Activated naive CD8-positive, alpha-beta T cell (primary cell): ENCODE results near the gene PDCD1LG2.

Experiments used
- H3K27ac Mint-ChIP-seq: one replicate; pipeline ENCODE4 v1.8.0; 2021; ENCODE audit warnings: mixed read lengths
- H3K27me3 Mint-ChIP-seq: one replicate; pipeline ENCODE4 v1.8.0; 2021; ENCODE audit warnings: mixed read lengths
- H3K36me3 Mint-ChIP-seq: one replicate; pipeline ENCODE4 v1.8.0; 2021; ENCODE audit warnings: mixed read lengths
- H3K4me1 Mint-ChIP-seq: one replicate; pipeline ENCODE4 v1.8.0; 2021; ENCODE audit warnings: low read depth, mixed read lengths
- H3K4me3 Mint-ChIP-seq: one replicate; pipeline ENCODE4 v1.8.0; 2021; ENCODE audit warnings: mild to moderate bottlenecking, mixed read lengths
- H3K9me3 Mint-ChIP-seq: one replicate; pipeline ENCODE4 v1.8.0; 2021; ENCODE audit warnings: low read depth, mixed read lengths

Gene PDCD1LG2

DNA sequence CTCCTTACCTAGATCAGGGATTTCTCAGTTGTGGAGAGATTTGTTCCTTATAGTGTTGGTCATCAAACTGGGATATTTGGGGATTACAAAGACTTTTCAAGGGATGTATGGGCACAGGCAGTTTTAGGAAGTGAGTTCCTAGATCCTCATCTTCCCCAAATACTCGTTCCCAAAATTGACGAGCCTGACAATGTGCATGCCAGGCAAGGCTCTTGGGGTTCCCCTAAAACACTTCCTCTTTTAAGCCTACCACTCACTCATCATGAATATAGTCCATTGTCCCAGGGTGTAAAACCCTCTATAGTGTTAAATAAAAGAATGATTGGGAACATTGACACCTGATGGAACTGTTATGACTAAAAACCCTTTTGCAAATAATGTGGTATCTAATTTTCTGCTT is 26.4 kb downstream of the PDCD1LG2 start:
- Mint-ChIP-seq H3K9me3 (no peaks in the 10 kb centered on the region), H3K4me1 (peaks cover 15% of the 10 kb centered on the region), H3K27ac (no peak overlapping the region), H3K4me3 (no peak overlapping the region), H3K36me3 (no peaks in the 10 kb centered on the region), H3K27me3 (no peaks in the 10 kb centered on the region)

DNA sequence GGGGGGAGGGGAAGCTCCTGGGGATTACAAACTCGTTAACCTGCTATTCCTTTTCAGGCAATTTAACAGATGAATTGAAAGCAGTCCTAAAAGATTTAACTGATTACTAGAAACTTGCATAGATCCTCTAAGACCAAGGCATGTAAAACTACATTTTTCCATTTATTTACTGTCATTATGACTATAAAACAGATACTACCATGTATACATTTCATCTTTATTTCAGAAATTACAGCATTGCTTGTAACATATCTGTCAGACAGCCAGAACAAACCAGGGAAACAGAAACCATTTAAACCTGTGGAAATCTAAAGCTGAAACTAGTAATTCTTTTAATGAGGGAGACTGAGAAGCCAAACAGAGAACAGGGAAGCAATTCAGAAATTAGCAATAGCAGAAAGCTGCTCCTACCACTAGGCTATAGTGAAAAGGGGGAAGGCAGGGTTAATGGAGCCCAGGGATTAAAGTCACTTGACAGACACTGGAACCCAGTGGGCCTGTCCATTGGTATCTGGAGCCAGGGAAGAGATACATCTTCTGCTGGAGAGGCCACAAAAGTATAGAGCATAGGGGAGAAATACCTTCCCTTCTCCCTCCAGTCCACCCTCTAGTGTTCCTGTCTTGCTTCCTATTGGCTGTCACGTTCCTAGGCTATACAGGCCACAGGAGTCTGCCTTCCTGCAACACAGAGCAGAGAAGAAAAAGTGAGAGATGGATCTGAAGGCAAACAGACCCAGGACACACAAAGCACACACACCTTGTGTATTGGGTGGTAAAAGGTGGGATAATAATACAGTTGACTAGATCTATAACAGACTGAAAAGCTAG is 33.8 kb downstream of the PDCD1LG2 start:
- Mint-ChIP-seq H3K4me1 (no peaks in the 10 kb centered on the region), H3K4me3 (no peak overlapping the region), H3K36me3 (no peaks in the 10 kb centered on the region), H3K27ac (no peak overlapping the region), H3K9me3 (no peaks in the 10 kb centered on the region), H3K27me3 (no peaks in the 10 kb centered on the region)

- Mint-ChIP-seq H3K4me3 (no peak overlapping the region), H3K27ac (no peak overlapping the region), H3K36me3 (no peaks in the 10 kb centered on the region), H3K4me1 (no peaks in the 10 kb centered on the region), H3K9me3 (no peaks in the 10 kb centered on the region), H3K27me3 (no peaks in the 10 kb centered on the region)
Observed at GRCh38 chr9:5549658-5550650, 39.6 kb downstream of the PDCD1LG2 start.

GRCh38 chr9:5551368-5552150 is 41.2 kb downstream of the PDCD1LG2 start:
- H3K27ac Mint-ChIP-seq, result no peak overlapping the region
- H3K9me3 Mint-ChIP-seq, result no peaks in the 10 kb centered on the region
- H3K36me3 Mint-ChIP-seq, result peaks cover 2% of the 10 kb centered on the region
- no peaks in the 10 kb centered on the region for H3K27me3 Mint-ChIP-seq
- no peak overlapping the region for H3K4me3 Mint-ChIP-seq
- peaks cover under 1% of the 10 kb centered on the region for H3K4me1 Mint-ChIP-seq

GRCh38 chr9:5552301-5552700 is 42.0 kb downstream of the PDCD1LG2 start:
- Mint-ChIP-seq H3K27me3 (no peaks in the 10 kb centered on the region), H3K4me3 (no peak overlapping the region), H3K4me1 (peaks cover 8% of the 10 kb centered on the region), H3K9me3 (no peaks in the 10 kb centered on the region), H3K27ac (no peak overlapping the region), H3K36me3 (peaks cover 4% of the 10 kb centered on the region)

GRCh38 chr9:5553211-5553610 is 42.9 kb downstream of the PDCD1LG2 start:
- Mint-ChIP-seq H3K36me3 (peaks cover 4% of the 10 kb centered on the region), H3K27me3 (no peaks in the 10 kb centered on the region), H3K9me3 (no peaks in the 10 kb centered on the region), H3K4me3 (no peak overlapping the region), H3K4me1 (peaks cover 17% of the 10 kb centered on the region), H3K27ac (no peak overlapping the region)

DNA sequence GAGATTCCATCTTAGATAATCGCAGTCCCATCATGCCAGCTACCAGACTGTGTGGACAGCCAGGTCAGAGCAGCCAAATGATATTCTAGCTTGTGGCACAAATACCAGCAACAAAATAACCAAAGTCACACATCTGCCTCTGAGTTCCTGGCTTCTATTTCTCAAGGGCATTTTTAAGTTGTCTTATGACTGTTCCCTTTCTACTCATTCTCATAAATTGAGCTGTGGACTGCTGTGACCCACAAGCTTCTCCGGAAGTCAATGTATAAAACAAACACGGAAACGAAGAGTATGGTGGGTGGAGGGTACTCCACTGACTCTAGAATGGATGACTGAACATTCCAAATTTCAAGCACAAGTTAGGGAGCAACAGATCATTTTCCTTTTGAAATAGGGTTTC is 43.9 kb downstream of the PDCD1LG2 start:
- Mint-ChIP-seq H3K4me1 (peaks cover 28% of the 10 kb centered on the region), H3K27me3 (no peaks in the 10 kb centered on the region), H3K36me3 (peaks cover 4% of the 10 kb centered on the region), H3K9me3 (no peaks in the 10 kb centered on the region), H3K27ac (no peak overlapping the region), H3K4me3 (no peak overlapping the region)

DNA sequence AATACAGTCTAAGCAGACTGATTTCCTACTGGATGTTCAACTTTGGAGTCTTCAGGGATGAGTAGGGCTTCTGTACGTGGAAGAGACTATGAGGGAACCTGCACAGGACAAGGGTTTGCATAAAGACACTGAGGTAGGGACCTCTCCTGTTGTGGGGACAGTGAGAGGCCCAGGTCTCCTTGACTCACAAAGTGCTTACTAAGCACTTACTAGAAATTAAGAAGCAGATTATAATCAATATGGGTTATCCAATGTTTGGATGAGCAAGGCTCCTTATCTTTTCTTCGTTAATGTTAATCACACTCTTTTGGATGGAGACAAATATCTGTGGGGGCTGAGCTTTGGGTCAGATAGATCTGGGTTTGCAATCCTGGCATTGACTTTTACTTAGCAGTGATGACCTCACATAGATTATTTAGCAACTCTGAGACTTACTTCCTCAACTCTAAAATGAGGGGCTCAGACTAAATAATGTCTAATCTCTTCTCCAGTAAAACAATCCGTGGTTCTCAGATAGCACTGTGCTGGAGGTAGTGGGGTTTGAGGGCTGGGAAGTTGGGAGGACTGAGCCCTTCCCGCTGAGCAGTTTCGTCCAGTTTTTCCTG is 45.9 kb downstream of the PDCD1LG2 start:
- Mint-ChIP-seq H3K27me3 (no peaks in the 10 kb centered on the region), H3K36me3 (peaks cover 4% of the 10 kb centered on the region), H3K27ac (no peak overlapping the region), H3K4me1 (peaks cover 41% of the 10 kb centered on the region), H3K9me3 (no peaks in the 10 kb centered on the region), H3K4me3 (no peak overlapping the region)

DNA sequence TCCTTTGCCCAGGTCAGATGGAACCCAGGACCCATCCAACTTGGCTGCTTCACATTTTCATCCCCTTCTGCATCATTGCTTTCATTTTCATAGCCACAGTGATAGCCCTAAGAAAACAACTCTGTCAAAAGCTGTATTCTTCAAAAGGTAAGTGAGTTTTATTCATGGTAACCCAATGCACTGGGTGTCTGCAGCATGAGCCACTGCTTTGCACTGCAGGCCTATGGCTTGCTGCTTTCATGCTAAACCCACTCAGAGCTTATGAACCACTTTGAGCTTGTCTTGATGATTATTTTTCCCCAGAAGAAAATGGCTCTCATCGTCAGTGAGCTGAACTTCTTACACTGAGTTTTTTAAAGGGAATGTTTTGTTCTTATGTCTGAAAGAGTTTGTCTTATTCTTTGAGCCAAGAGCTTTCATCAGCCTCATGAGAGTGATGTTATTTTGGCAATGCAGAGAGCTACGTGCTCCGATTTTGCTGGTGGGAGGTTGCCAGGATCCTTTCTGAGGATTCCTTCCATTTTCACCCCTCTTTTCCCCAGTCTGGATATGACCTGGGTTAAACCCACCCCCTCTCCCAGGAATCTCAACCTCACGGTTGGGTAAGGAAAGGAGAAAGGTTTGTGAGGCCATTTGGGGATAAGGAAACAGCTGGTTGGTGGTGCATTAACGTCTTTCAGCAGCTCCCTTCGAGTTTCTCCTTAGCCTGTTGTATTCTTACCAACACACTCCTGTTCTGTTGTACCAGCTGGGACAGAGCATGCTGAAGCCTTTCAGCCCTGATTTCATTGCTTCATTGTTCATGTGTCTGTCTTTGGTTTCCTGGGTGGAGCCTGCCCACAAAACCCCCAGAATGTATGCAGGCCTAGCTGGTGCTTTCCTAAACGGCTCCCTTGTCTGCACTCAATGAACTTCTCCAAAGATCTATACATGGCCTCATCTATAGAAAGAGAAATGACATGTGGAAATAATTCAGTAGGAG is 47.6 kb downstream of the PDCD1LG2 start:
- Mint-ChIP-seq H3K36me3 (peaks cover 4% of the 10 kb centered on the region), H3K4me1 (peaks cover 49% of the 10 kb centered on the region), H3K27me3 (no peaks in the 10 kb centered on the region), H3K27ac (peak overlapping the region; percentile 91), H3K4me3 (peak overlapping the region; percentile 69), H3K9me3 (no peaks in the 10 kb centered on the region)

DNA sequence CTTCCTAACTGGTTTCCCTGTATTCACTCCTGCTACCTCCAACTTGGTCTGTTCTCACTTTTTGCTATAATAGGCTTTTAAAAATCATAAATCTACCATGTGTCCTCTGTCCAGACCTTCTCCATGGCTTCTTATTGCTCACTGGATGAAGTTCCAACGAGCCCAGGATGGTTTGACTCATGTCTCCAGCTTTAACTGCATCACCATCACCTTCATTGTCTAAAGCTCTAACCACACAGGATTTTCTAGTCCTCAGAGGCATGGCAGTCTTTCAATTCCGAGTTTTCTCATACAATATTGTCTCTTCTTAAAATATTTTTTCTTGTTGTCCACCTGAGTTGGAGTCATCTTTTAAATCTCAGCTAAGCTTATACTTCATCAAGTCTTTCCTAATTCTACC is 49.3 kb downstream of the PDCD1LG2 start:
- Mint-ChIP-seq H3K4me3 (peak overlapping the region; percentile 0), H3K27me3 (no peaks in the 10 kb centered on the region), H3K27ac (no peak overlapping the region), H3K36me3 (peaks cover 4% of the 10 kb centered on the region), H3K4me1 (peaks cover 61% of the 10 kb centered on the region), H3K9me3 (no peaks in the 10 kb centered on the region)

- no peaks in the 10 kb centered on the region for H3K9me3 Mint-ChIP-seq
- no peak overlapping the region for H3K27ac Mint-ChIP-seq
- no peaks in the 10 kb centered on the region for H3K27me3 Mint-ChIP-seq
- H3K4me3 Mint-ChIP-seq, result no peak overlapping the region
- H3K36me3 Mint-ChIP-seq, result peaks cover 6% of the 10 kb centered on the region
- peaks cover 62% of the 10 kb centered on the region for H3K4me1 Mint-ChIP-seq
Observed at GRCh38 chr9:5560443-5561100, 50.2 kb downstream of the PDCD1LG2 start.

- Mint-ChIP-seq H3K9me3 (no peaks in the 10 kb centered on the region), H3K27ac (no peak overlapping the region), H3K4me1 (peaks cover 58% of the 10 kb centered on the region), H3K4me3 (no peak overlapping the region), H3K36me3 (peaks cover 2% of the 10 kb centered on the region), H3K27me3 (no peaks in the 10 kb centered on the region)
Observed at GRCh38 chr9:5561828-5562488, 51.6 kb downstream of the PDCD1LG2 start.
